ENCODE data around the gene PLEKHJ1.

PLEKHJ1 gene

GRCh38 chr19:2252055-2252796 lies 16.1 kb upstream of the PLEKHJ1 start:
- Histone ChIP-seq H3K4me3 (ENCODE audit: low read length) (no peak overlapping the region), H3K36me3 (ENCODE audit: insufficient read depth, low read depth, low read length) (peaks cover 4% of the 10 kb centered on the region), H3K4me1 (ENCODE audit: insufficient read depth, low read length) (no peaks in the 10 kb centered on the region), H3K9me3 (ENCODE audit: insufficient read depth, low read depth, low read length) (no peaks in the 10 kb centered on the region), H3K9ac (ENCODE audit: low read depth, low read length) (no peak overlapping the region), H3K27me3 (ENCODE audit: insufficient read depth, low read length) (peaks cover 53% of the 10 kb centered on the region), H3K27ac (ENCODE audit: low read length) (no peak overlapping the region)

DNA sequence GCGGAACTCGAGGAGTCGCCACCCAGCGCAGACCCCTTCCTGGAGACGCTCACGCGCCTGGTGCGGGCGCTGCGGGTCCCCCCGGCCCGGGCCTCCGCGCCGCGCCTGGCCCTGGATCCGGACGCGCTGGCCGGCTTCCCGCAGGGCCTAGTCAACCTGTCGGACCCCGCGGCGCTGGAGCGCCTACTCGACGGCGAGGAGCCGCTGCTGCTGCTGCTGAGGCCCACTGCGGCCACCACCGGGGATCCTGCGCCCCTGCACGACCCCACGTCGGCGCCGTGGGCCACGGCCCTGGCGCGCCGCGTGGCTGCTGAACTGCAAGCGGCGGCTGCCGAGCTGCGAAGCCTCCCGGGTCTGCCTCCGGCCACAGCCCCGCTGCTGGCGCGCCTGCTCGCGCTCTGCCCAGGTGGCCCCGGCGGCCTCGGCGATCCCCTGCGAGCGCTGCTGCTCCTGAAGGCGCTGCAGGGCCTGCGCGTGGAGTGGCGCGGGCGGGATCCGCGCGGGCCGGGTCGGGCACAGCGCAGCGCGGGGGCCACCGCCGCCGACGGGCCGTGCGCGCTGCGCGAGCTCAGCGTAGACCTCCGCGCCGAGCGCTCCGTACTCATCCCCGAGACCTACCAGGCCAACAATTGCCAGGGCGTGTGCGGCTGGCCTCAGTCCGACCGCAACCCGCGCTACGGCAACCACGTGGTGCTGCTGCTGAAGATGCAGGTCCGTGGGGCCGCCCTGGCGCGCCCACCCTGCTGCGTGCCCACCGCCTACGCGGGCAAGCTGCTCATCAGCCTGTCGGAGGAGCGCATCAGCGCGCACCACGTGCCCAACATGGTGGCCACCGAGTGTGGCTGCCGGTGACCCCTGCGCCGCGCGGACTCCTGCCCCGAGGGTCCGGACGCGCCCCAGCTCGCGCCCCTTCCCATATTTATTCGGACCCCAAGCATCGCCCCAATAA lies 15.3 kb upstream of the PLEKHJ1 start:
- peaks cover 12% of the 10 kb centered on the region for H3K36me3 ChIP-seq (ENCODE audit: insufficient read depth, low read depth, low read length)
- H3K9ac ChIP-seq (ENCODE audit: low read depth, low read length), result no peak overlapping the region
- no peak overlapping the region for H3K4me3 ChIP-seq (ENCODE audit: low read length)
- no peak overlapping the region for H3K27ac ChIP-seq (ENCODE audit: low read length)
- H3K4me1 ChIP-seq (ENCODE audit: insufficient read depth, low read length), result no peaks in the 10 kb centered on the region
- no peaks in the 10 kb centered on the region for H3K9me3 ChIP-seq (ENCODE audit: insufficient read depth, low read depth, low read length)
- H3K27me3 ChIP-seq (ENCODE audit: insufficient read depth, low read length), result peaks cover 53% of the 10 kb centered on the region

DNA sequence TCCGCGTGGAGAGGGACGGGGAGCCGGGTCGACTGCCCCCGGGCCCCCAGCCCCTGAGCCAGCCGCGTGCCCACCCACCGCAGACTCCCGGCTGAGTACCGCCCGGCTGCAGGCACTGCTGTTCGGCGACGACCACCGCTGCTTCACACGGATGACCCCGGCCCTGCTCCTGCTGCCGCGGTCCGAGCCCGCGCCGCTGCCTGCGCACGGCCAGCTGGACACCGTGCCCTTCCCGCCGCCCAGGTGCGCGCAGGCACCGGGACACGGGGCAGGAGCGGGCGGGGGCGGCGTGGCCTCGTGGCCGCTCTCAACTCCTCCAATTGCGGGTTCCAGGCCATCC lies 14.6 kb upstream of the PLEKHJ1 start:
- Histone ChIP-seq H3K4me1 (ENCODE audit: insufficient read depth, low read length) (no peaks in the 10 kb centered on the region), H3K27me3 (ENCODE audit: insufficient read depth, low read length) (peaks cover 53% of the 10 kb centered on the region), H3K4me3 (ENCODE audit: low read length) (no peak overlapping the region), H3K9me3 (ENCODE audit: insufficient read depth, low read depth, low read length) (no peaks in the 10 kb centered on the region), H3K9ac (ENCODE audit: low read depth, low read length) (no peak overlapping the region), H3K36me3 (ENCODE audit: insufficient read depth, low read depth, low read length) (peaks cover 19% of the 10 kb centered on the region), H3K27ac (ENCODE audit: low read length) (no peak overlapping the region)

- Histone ChIP-seq H3K9me3 (ENCODE audit: insufficient read depth, low read depth, low read length) (no peaks in the 10 kb centered on the region), H3K36me3 (ENCODE audit: insufficient read depth, low read depth, low read length) (peaks cover 25% of the 10 kb centered on the region), H3K9ac (ENCODE audit: low read depth, low read length) (no peak overlapping the region), H3K4me3 (ENCODE audit: low read length) (no peak overlapping the region), H3K4me1 (ENCODE audit: insufficient read depth, low read length) (no peaks in the 10 kb centered on the region), H3K27ac (ENCODE audit: low read length) (no peak overlapping the region), H3K27me3 (ENCODE audit: insufficient read depth, low read length) (peaks cover 53% of the 10 kb centered on the region)
These were observed 14.0 kb upstream of the PLEKHJ1 start for GRCh38 chr19:2249880-2250765.

DNA sequence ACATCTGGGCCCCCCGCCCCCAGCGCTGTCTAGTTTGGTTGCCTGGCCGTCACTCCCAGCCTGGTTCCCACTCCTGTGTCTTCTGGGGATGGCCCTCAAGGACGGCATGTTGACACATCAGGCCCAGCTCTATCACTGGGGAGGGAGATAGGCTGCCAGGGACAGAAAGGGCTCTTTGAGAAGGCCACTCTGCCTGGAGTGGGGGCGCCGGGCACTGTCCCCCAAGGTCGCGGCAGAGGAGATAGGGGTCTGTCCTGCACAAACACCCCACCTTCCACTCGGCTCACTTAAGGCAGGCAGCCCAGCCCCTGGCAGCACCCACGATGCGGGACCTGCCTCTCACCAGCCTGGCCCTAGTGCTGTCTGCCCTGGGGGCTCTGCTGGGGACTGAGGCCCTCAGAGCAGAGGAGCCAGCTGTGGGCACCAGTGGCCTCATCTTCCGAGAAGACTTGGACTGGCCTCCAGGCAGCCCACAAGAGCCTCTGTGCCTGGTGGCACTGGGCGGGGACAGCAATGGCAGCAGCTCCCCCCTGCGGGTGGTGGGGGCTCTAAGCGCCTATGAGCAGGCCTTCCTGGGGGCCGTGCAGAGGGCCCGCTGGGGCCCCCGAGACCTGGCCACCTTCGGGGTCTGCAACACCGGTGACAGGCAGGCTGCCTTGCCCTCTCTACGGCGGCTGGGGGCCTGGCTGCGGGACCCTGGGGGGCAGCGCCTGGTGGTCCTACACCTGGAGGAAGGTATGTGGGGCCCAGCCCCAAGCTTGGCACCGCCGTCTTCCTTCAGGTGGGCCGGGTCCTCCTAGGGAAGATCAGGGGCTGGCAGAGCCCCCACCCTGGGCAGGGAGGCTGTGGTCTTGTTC lies 13.1 kb upstream of the PLEKHJ1 start, which contains the start of gene AMH:
Gene AMH (plus strand): TSS at position 314 of the 857 bp plus-strand sequence. CDS start 10 bp downstream, at position 324.
- Histone ChIP-seq H3K9me3 (ENCODE audit: insufficient read depth, low read depth, low read length) (no peaks in the 10 kb centered on the region), H3K9ac (ENCODE audit: low read depth, low read length) (no peak within 1 kb of the TSS), H3K4me3 (ENCODE audit: low read length) (no peak within 1 kb of the TSS), H3K27ac (ENCODE audit: low read length) (no peak within 1 kb of the TSS), H3K4me1 (ENCODE audit: insufficient read depth, low read length) (no peaks in the 10 kb centered on the region), H3K36me3 (ENCODE audit: insufficient read depth, low read depth, low read length) (peaks cover 34% of the 10 kb centered on the region), H3K27me3 (ENCODE audit: insufficient read depth, low read length) (peaks cover 46% of the 10 kb centered on the region)

- Histone ChIP-seq H3K4me1 (ENCODE audit: insufficient read depth, low read length) (no peaks in the 10 kb centered on the region), H3K9ac (ENCODE audit: low read depth, low read length) (no peak overlapping the region), H3K4me3 (ENCODE audit: low read length) (no peak overlapping the region), H3K27ac (ENCODE audit: low read length) (no peak overlapping the region), H3K36me3 (ENCODE audit: insufficient read depth, low read depth, low read length) (peaks cover 42% of the 10 kb centered on the region), H3K9me3 (ENCODE audit: insufficient read depth, low read depth, low read length) (no peaks in the 10 kb centered on the region), H3K27me3 (ENCODE audit: insufficient read depth, low read length) (peaks cover 37% of the 10 kb centered on the region; the same call in 1 of the 2 replicates)
These were observed 12.2 kb upstream of the PLEKHJ1 start for GRCh38 chr19:2248136-2249009.

DNA sequence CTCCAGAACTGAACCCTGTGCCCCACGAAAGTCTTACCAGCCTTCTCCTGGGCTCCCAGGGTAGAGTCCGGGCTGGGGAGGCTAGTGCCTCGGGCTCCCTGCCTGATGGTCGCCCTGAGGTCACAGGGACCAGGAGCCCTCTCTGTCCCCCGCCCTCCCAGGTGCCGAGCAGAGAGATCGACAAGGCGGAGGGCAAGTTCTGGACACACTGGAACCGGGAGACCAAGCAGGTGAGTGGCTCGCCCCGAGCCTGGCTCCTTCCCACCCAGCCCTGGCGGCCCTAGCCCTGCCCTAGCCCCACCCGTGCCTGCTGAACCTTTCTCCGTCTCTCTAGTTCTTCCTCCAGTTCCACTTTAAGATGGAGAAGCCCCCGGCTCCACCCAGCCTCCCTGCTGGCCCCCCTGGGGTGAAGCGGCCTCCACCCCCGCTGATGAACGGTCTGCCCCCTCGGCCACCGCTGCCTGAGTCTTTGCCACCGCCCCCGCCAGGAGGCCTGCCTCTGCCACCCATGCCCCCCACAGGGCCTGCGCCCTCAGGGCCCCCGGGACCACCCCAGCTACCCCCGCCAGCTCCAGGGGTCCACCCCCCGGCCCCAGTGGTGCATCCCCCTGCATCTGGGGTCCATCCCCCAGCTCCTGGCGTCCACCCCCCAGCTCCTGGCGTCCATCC lies 11.4 kb upstream of the PLEKHJ1 start:
- no peaks in the 10 kb centered on the region for H3K9me3 ChIP-seq (ENCODE audit: insufficient read depth, low read depth, low read length)
- peaks cover 29% of the 10 kb centered on the region; the same call in 1 of the 2 replicates for H3K27me3 ChIP-seq (ENCODE audit: insufficient read depth, low read length)
- no peak overlapping the region for H3K4me3 ChIP-seq (ENCODE audit: low read length)
- H3K27ac ChIP-seq (ENCODE audit: low read length), result no peak overlapping the region
- peaks cover 50% of the 10 kb centered on the region for H3K36me3 ChIP-seq (ENCODE audit: insufficient read depth, low read depth, low read length)
- no peak overlapping the region for H3K9ac ChIP-seq (ENCODE audit: low read depth, low read length)
- no peaks in the 10 kb centered on the region for H3K4me1 ChIP-seq (ENCODE audit: insufficient read depth, low read length)

DNA sequence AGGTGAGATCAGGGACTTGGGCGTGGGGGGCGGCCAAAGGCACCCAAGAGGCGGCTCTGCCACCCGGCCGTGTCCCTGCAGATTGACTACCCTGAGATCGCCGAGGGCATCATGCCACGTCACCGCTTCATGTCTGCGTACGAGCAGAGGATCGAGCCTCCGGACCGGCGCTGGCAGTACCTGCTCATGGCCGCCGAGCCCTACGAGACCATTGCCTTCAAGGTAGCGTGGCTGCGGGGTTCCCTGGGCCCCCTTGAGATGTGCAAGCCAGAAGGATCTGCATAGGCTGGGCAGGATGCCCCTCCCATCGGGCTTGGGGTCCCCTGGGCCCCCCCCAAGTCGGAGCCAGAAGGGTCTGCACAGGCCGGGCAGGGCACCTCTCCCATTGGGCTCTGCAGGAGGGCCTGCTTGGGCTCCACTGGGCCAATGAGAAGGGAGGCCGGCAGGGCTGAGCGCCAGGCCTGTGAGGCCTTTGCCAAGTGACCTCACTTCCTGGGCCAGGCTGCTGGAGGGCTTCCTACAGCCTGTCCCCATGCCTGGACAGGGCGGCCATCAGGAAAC lies 10.8 kb upstream of the PLEKHJ1 start:
- H3K36me3 ChIP-seq (ENCODE audit: insufficient read depth, low read depth, low read length), result peaks cover 57% of the 10 kb centered on the region
- H3K27ac ChIP-seq (ENCODE audit: low read length), result no peak overlapping the region
- no peak overlapping the region for H3K9ac ChIP-seq (ENCODE audit: low read depth, low read length)
- H3K4me3 ChIP-seq (ENCODE audit: low read length), result no peak overlapping the region
- peaks cover 22% of the 10 kb centered on the region; the same call in 1 of the 2 replicates for H3K27me3 ChIP-seq (ENCODE audit: insufficient read depth, low read length)
- H3K9me3 ChIP-seq (ENCODE audit: insufficient read depth, low read depth, low read length), result no peaks in the 10 kb centered on the region
- H3K4me1 ChIP-seq (ENCODE audit: insufficient read depth, low read length), result no peaks in the 10 kb centered on the region

DNA sequence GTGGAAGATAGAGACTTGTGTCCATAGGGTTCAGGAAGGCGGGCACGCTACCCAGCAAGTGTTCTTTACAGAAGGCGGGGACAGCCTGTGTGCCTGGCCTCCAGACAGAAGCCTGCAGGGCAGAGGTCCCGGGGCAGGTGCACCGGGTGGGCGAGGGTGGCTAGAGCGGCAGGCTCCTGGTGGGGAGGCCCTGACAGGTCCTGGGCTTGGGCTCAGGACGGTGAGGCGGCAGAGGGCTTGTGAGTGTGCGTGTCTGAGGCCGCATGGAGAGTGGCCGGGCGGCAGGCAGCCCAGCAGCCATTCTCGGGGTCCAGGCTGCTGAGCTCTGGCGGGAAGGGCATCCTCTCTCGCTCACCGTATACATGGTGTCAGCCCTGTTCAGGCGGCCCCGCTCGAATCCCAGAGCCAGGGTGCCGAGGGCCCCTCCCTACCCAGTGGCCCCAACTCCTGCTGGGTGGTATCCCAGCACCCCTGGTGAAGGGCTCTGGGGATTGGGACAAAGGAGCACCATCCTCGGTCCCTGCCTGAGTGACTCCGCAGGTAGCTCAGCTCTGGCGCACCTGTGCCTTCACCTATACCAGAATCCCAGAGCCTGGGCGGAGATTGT lies 10.0 kb upstream of the PLEKHJ1 start:
- H3K4me3 ChIP-seq (ENCODE audit: low read length), result no peak overlapping the region
- H3K36me3 ChIP-seq (ENCODE audit: insufficient read depth, low read depth, low read length), result peaks cover 62% of the 10 kb centered on the region
- H3K4me1 ChIP-seq (ENCODE audit: insufficient read depth, low read length), result no peaks in the 10 kb centered on the region; the same call in 1 of the 2 replicates
- H3K27ac ChIP-seq (ENCODE audit: low read length), result no peak overlapping the region
- H3K27me3 ChIP-seq (ENCODE audit: insufficient read depth, low read length), result peaks cover 15% of the 10 kb centered on the region; the same call in 1 of the 2 replicates
- H3K9me3 ChIP-seq (ENCODE audit: insufficient read depth, low read depth, low read length), result no peaks in the 10 kb centered on the region
- H3K9ac ChIP-seq (ENCODE audit: low read depth, low read length), result no peak overlapping the region

All from iPS-20b (cell line).